Rectal smooth muscle tissue (tissue), 1 donor: ENCODE results near the gene URI1.

Source experiments
- H3K27ac ChIP-seq: one replicate; pipeline ENCODE4 v1.7.0; 2013; ENCODE audit warnings: low read depth, low read length, inconsistent platforms
- H3K27me3 ChIP-seq: one replicate; pipeline ENCODE4 v1.7.0; 2013; ENCODE audit warnings: low read length; ENCODE audit not compliant: control insufficient read depth, insufficient read depth
- H3K36me3 ChIP-seq: one replicate; pipeline ENCODE4 v1.7.0; 2013; ENCODE audit warnings: low read length; ENCODE audit not compliant: control insufficient read depth, insufficient read depth
- H3K4me1 ChIP-seq: one replicate; pipeline ENCODE4 v1.7.0; 2013; ENCODE audit warnings: low read length; ENCODE audit not compliant: control insufficient read depth, insufficient read depth
- H3K4me3 ChIP-seq: one replicate; pipeline ENCODE4 v1.7.0; 2013; ENCODE audit warnings: low read length
- H3K9ac ChIP-seq: one replicate; pipeline ENCODE4 v1.7.0; 2013; ENCODE audit warnings: low read length

Gene URI1

GRCh38 chr19:29926031-29926430 lies 16.0 kb upstream of the URI1 start:
- no peaks in the 10 kb centered on the region for H3K4me1 ChIP-seq
- H3K36me3 ChIP-seq: no peaks in the 10 kb centered on the region
- no peak overlapping the region for H3K9ac ChIP-seq
- no peaks in the 10 kb centered on the region for H3K27me3 ChIP-seq
- H3K4me3 ChIP-seq: no peak overlapping the region
- H3K27ac ChIP-seq: no peak overlapping the region

- Histone ChIP-seq H3K27ac (no peak overlapping the region), H3K4me1 (no peaks in the 10 kb centered on the region), H3K27me3 (no peaks in the 10 kb centered on the region), H3K36me3 (no peaks in the 10 kb centered on the region), H3K9ac (no peak overlapping the region), H3K4me3 (no peak overlapping the region)
These were observed 15.2 kb upstream of the URI1 start for GRCh38 chr19:29926801-29927200.

GRCh38 chr19:29927944-29928625 lies 14.0 kb upstream of the URI1 start:
- no peaks in the 10 kb centered on the region for H3K36me3 ChIP-seq
- H3K4me1 ChIP-seq: no peaks in the 10 kb centered on the region
- no peak overlapping the region for H3K4me3 ChIP-seq
- no peaks in the 10 kb centered on the region for H3K27me3 ChIP-seq
- no peak overlapping the region for H3K9ac ChIP-seq
- H3K27ac ChIP-seq: no peak overlapping the region

GRCh38 chr19:29928831-29929230 lies 13.2 kb upstream of the URI1 start:
- Histone ChIP-seq H3K4me1 (no peaks in the 10 kb centered on the region), H3K27me3 (no peaks in the 10 kb centered on the region), H3K36me3 (no peaks in the 10 kb centered on the region), H3K9ac (no peak overlapping the region), H3K27ac (no peak overlapping the region), H3K4me3 (no peak overlapping the region)

- H3K36me3 ChIP-seq: no peaks in the 10 kb centered on the region
- H3K4me3 ChIP-seq: no peak overlapping the region
- H3K27ac ChIP-seq: no peak overlapping the region
- no peaks in the 10 kb centered on the region for H3K27me3 ChIP-seq
- H3K9ac ChIP-seq: no peak overlapping the region
- H3K4me1 ChIP-seq: no peaks in the 10 kb centered on the region
These were observed 7.8 kb upstream of the URI1 start for GRCh38 chr19:29934257-29934656.

GRCh38 chr19:29934781-29935180 lies 7.3 kb upstream of the URI1 start:
- no peak overlapping the region for H3K27ac ChIP-seq
- no peaks in the 10 kb centered on the region for H3K27me3 ChIP-seq

GRCh38 chr19:29936409-29936808 lies 5.6 kb upstream of the URI1 start:
- H3K4me1 ChIP-seq: no peaks in the 10 kb centered on the region
- no peak overlapping the region for H3K4me3 ChIP-seq
- no peaks in the 10 kb centered on the region for H3K27me3 ChIP-seq
- H3K27ac ChIP-seq: no peak overlapping the region
- H3K9ac ChIP-seq: no peak overlapping the region
- H3K36me3 ChIP-seq: no peaks in the 10 kb centered on the region

More at GRCh38 chr19:29934781-29935180, 7.3 kb upstream of the URI1 start:
- no peaks in the 10 kb centered on the region for H3K36me3 ChIP-seq
- H3K4me1 ChIP-seq: no peaks in the 10 kb centered on the region
- no peak overlapping the region for H3K4me3 ChIP-seq
- no peak overlapping the region for H3K9ac ChIP-seq

- Histone ChIP-seq H3K9ac (no peak overlapping the region), H3K4me1 (peaks cover 10% of the 10 kb centered on the region), H3K36me3 (no peaks in the 10 kb centered on the region), H3K4me3 (no peak overlapping the region), H3K27me3 (no peaks in the 10 kb centered on the region), H3K27ac (no peak overlapping the region)
These were observed 2.4 kb upstream of the URI1 start for GRCh38 chr19:29939628-29940027.

GRCh38 chr19:29940971-29941585 lies 961 bp upstream of the URI1 start:
- no peak overlapping the region for H3K4me3 ChIP-seq

GRCh38 chr19:29942404-29943261 lies 594 bp downstream of the URI1 start:
- Histone ChIP-seq H3K27me3 (no peaks in the 10 kb centered on the region), H3K4me1 (peaks cover 10% of the 10 kb centered on the region), H3K36me3 (no peaks in the 10 kb centered on the region), H3K27ac (peak overlapping the region; percentile 32), H3K9ac (peak overlapping the region; percentile 62), H3K4me3 (peak overlapping the region; percentile 88)

More at GRCh38 chr19:29940971-29941585, 961 bp upstream of the URI1 start:
- peaks cover 10% of the 10 kb centered on the region for H3K4me1 ChIP-seq
- no peak overlapping the region for H3K9ac ChIP-seq
- H3K36me3 ChIP-seq: no peaks in the 10 kb centered on the region
- H3K27me3 ChIP-seq: no peaks in the 10 kb centered on the region
- H3K27ac ChIP-seq: no peak overlapping the region

- Histone ChIP-seq H3K36me3 (no peaks in the 10 kb centered on the region), H3K27me3 (no peaks in the 10 kb centered on the region), H3K9ac (no peak overlapping the region), H3K4me3 (peak overlapping the region; percentile 88), H3K27ac (no peak overlapping the region), H3K4me1 (peaks cover 10% of the 10 kb centered on the region)
These were observed 1.6 kb downstream of the URI1 start for GRCh38 chr19:29943615-29944014.

- H3K4me1 ChIP-seq: peaks cover 10% of the 10 kb centered on the region
- H3K27ac ChIP-seq: no peak overlapping the region
- H3K36me3 ChIP-seq: no peaks in the 10 kb centered on the region
- H3K9ac ChIP-seq: no peak overlapping the region
- H3K4me3 ChIP-seq: no peak overlapping the region
- H3K27me3 ChIP-seq: no peaks in the 10 kb centered on the region
These were observed 2.5 kb downstream of the URI1 start for GRCh38 chr19:29944390-29945012.
